Bronchial epithelial cell (primary cell): ENCODE results near the gene PROM1. TPM values are rescaled to one million over a fixed set of nuclear protein-coding genes. Genes with fewer than 3 reads are reported as not detected.

Experiments used
- DNase-seq: peaks from one replicate; pipeline ENCODE4 v3.0.0-alpha.2; 2010; ENCODE audit warnings: low read depth
- FAIRE-seq: peaks from 2 replicates; lab custom pipeline; 2011; peaks lifted over from hg19 to GRCh38; lab: Jason Lieb, UNC
- H3K27me3 ChIP-seq: 2 replicates; pipeline ENCODE4 v1.5.1; 2011; ENCODE audit warnings: low read length; ENCODE audit not compliant: control insufficient read depth, insufficient read depth
- H3K36me3 ChIP-seq: 2 replicates; pipeline ENCODE4 v1.5.1; 2011; ENCODE audit warnings: low read length; ENCODE audit not compliant: control insufficient read depth, insufficient read depth
- H3K4me3 ChIP-seq: 2 replicates; pipeline ENCODE4 v1.5.1; 2011; ENCODE audit warnings: mild to moderate bottlenecking, low read depth, low read length, control low read depth
- total RNA-seq: library from RNA; depleted of rRNA; stranded (reverse); fragments of >200 nt; gene quantifications from 2 replicates; pipeline ENCODE4 v1.2.1, GENCODE V29; 2014
- TF ChIP-seq, protein P1 (sequence below): IDR thresholded peaks from 2 replicates; pipeline ENCODE4 v1.5.1; 2011; ENCODE audit warnings: mild to moderate bottlenecking, moderate library complexity, low read length, control low read depth, inconsistent platforms; ENCODE audit not compliant: insufficient read depth, severe bottlenecking

PROM1 gene
- total RNA-seq, 1 donor from 2014 or later: 0.26 TPM

DNA sequence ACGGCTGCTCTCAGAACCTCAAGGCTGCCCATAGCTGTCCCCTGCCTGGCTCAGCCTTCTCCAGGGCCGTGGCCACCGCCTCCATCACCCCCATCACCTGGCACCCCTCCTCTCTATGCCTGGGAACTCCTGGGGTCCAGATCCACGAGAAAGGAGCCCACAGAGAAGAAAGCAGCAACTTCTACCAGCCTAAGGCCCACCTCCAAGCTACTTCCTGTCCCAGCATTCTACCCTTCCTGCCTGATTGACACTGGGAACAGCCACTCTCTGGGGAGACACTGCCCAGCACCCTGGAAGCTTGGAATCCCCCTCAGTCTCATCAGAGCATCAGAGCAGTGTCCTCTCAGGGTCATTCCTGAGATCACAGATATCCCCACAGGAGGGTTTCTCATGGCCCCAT, 36.9 kb upstream of the PROM1 start:
- H3K4me3 ChIP-seq: no peak overlapping the region
- H3K36me3 ChIP-seq: no peaks in the 10 kb centered on the region
- no peaks in the 10 kb centered on the region for H3K27me3 ChIP-seq
- FAIRE-seq (no peak), DNase-seq (no peak)
- TF ChIP-seq, protein P1, sequence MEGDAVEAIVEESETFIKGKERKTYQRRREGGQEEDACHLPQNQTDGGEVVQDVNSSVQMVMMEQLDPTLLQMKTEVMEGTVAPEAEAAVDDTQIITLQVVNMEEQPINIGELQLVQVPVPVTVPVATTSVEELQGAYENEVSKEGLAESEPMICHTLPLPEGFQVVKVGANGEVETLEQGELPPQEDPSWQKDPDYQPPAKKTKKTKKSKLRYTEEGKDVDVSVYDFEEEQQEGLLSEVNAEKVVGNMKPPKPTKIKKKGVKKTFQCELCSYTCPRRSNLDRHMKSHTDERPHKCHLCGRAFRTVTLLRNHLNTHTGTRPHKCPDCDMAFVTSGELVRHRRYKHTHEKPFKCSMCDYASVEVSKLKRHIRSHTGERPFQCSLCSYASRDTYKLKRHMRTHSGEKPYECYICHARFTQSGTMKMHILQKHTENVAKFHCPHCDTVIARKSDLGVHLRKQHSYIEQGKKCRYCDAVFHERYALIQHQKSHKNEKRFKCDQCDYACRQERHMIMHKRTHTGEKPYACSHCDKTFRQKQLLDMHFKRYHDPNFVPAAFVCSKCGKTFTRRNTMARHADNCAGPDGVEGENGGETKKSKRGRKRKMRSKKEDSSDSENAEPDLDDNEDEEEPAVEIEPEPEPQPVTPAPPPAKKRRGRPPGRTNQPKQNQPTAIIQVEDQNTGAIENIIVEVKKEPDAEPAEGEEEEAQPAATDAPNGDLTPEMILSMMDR: no peak

DNA sequence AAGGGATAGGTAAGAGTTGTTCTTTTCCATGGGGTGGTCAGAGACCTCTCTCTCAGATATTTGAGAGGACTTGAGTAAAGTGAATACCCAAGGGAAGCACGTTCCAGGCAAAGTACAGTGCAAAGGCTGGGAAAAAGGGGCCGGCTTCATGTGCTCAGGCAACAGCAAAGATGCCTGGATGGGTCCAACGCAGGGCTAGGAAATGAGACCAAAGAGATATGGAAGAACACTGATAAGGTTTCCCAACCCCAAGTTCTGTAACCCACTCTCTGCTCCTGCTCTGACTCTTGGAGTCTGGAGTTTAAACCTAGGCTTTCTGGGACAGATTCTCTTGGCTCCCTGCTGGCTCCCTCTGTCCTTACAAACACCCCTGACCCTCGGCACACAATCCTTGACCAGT, 36.2 kb upstream of the PROM1 start:
- Histone ChIP-seq H3K4me3 (no peak overlapping the region), H3K36me3 (no peaks in the 10 kb centered on the region), H3K27me3 (no peaks in the 10 kb centered on the region)
- DNase-seq (no peak), FAIRE-seq (no peak)
- TF ChIP-seq, protein P1: no peak

DNA sequence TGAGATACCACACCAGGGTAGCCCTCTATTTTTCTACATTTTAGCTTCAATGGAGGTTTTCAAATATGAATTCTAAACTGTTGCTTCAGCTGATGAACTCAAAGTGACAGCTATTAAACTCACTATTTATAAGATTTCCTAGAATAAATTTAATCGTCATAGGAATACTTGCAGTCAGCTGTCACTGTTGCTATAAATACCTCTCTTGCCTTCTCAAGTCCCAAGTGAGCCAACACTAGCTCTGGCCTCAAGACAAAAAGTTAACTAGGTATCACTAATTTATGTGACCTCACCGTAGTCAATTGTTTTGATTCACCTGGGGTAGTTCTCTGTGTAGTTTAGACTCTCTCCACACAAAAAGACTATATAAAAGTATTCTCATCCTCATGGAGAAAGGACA, 34.3 kb upstream of the PROM1 start:
- TF ChIP-seq, protein P1: no peak
- Histone ChIP-seq H3K27me3 (no peaks in the 10 kb centered on the region), H3K36me3 (no peaks in the 10 kb centered on the region), H3K4me3 (no peak overlapping the region)
- FAIRE-seq (no peak), DNase-seq (no peak)

DNA sequence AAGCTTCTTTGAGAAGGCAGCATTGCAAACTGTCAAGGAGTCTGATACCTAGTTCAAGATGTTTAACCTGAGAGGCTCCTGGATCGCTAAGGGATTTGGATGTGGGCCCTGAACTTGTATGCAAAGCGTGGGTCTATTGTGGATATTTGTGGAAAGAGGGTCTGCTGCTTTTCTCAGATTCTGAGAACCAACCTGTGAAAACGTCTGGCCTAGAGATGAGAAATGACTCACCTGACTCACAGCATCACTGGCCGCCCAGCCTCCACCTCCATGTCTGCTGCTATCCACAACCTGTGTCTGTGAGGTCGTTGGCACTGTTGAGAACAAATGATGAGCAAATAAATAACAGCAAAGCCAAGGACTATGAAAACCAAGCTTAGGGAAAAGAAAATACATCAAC, 33.3 kb upstream of the PROM1 start:
- DNase-seq (no peak), FAIRE-seq (no peak)
- Histone ChIP-seq H3K36me3 (no peaks in the 10 kb centered on the region), H3K27me3 (no peaks in the 10 kb centered on the region), H3K4me3 (no peak overlapping the region)
- TF ChIP-seq, protein P1: no peak

DNA sequence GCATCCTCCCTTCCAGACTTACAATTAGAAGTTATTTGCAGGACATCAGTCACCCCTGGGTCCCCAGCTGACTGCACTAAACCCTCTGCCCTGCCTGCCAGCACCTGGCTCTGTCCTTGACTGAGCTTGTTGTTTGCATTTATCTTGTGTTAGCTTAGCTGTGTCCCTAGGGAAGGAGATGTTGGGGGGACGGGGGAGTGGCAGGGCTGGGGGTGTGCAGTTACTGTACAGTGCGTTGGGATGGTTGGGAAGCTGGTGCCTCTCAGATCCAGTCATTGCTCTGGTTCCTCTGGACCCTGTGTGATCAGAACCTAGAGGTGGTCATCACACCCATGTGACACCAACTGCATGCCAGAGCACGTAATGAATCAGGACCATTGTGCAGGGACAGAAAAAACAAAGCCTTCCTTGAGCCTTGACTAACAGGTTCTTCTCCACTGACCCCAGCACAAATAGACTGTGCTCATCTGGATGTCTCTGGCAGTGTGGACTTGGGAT, 32.7 kb upstream of the PROM1 start:
- FAIRE-seq (no peak), DNase-seq (no peak)
- Histone ChIP-seq H3K27me3 (no peaks in the 10 kb centered on the region), H3K36me3 (no peaks in the 10 kb centered on the region), H3K4me3 (no peak overlapping the region)
- TF ChIP-seq, protein P1: no peak

DNA sequence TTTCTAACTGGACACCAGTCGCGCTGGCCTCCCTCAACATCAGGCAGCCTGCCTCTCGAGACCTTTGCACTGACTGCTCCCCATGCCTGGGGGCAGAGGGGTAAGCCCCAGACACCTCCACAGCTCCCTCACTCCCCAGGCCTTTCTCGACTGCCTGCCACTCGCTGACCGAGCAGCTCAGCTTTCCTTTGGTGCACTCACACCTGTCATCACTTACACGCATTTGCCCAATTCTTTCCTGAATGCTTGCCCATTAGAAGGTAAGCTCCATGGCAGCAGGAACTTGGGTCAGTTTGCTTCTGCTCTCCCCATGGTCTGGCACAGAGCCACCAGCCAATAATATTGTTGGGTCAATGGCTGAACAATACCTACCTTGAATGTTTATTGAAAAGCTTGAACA, 32.2 kb upstream of the PROM1 start:
- no peaks in the 10 kb centered on the region for H3K27me3 ChIP-seq
- H3K36me3 ChIP-seq: no peaks in the 10 kb centered on the region
- TF ChIP-seq, protein P1: no peak
- FAIRE-seq: no peak
- DNase-seq: no peak
- no peak overlapping the region for H3K4me3 ChIP-seq
